IMR-90 (cell line): Measurements from ENCODE around the gene TTC38. TPM values are rescaled to one million over a fixed set of nuclear protein-coding genes. Genes with fewer than 3 reads are reported as not detected.

Source experiments
- ATAC-seq: fragments of 200-7000 bp; cut with Tn5 transposase; 2 replicates; pipeline ENCODE4 v1.9.1; 2020; ENCODE audit warnings: low read depth, mild to moderate bottlenecking, moderate library complexity
- BruUV-seq: library from RNA; stranded (reverse); fragments of 400-500 nt; replicated peaks from 2 replicates; lab custom pipeline; 2021; lab: Mats Ljungman, UMichigan
- CTCF ChIA-PET: fragments of 300-600 bp; formaldehyde crosslinking; extraction: SDS; loops from one replicate; lab custom pipeline; 2021; ENCODE audit warnings: antibody characterized with exemption; lab: Yijun Ruan, JAX
- POLR2A ChIA-PET: fragments of 300-600 bp; sonication (Branson Sonifier 250); formaldehyde crosslinking; loops from one replicate; lab custom pipeline; 2022; ENCODE audit warnings: antibody characterized with exemption; ENCODE audit not compliant: unreplicated experiment; lab: Charles Lee
- DNase-seq: peaks from one replicate; pipeline ENCODE4 v3.0.0; 2013
- H2AFZ ChIP-seq: replicated peaks from 2 replicates; pipeline ENCODE3; 2013; ENCODE audit warnings: low read length, mild to moderate bottlenecking; ENCODE audit not compliant: poor library complexity
- H2AK5ac ChIP-seq: 2 replicates; pipeline ENCODE4 v1.6.1; 2013; ENCODE audit warnings: low read depth, low read length, inconsistent platforms
- H2AK9ac ChIP-seq: replicated peaks from 2 replicates; pipeline ENCODE3; 2013; ENCODE audit warnings: mild to moderate bottlenecking, low read depth, low read length, moderate library complexity; ENCODE audit not compliant: poor library complexity
- H2BK120ac ChIP-seq: 2 replicates; pipeline ENCODE4 v1.6.1; 2013; ENCODE audit warnings: low read depth, low read length, inconsistent platforms
- H2BK15ac ChIP-seq: 3 replicates; pipeline ENCODE4 v1.6.1; 2013; ENCODE audit warnings: low read depth, low read length, inconsistent platforms
- H2BK20ac ChIP-seq: 2 replicates; pipeline ENCODE4 v1.6.1; 2013; ENCODE audit warnings: low read depth, mild to moderate bottlenecking, inconsistent platforms, low read length, moderate library complexity
- H2BK5ac ChIP-seq: 2 replicates; pipeline ENCODE4 v1.6.1; 2013; ENCODE audit warnings: mild to moderate bottlenecking, low read depth, low read length, inconsistent platforms; ENCODE audit not compliant: poor library complexity, severe bottlenecking
- H3K14ac ChIP-seq: replicated peaks from 2 replicates; pipeline ENCODE4 v1.6.1; 2013; ENCODE audit warnings: low read depth, low read length, inconsistent platforms
- H3K18ac ChIP-seq: 2 replicates; pipeline ENCODE4 v1.6.1; 2013; ENCODE audit warnings: low read depth, low read length, control low read depth
- H3K23ac ChIP-seq: 2 replicates; pipeline ENCODE4 v1.6.1; 2013; ENCODE audit warnings: low read depth, low read length, inconsistent platforms
- H3K27ac ChIP-seq: 2 replicates; pipeline ENCODE4 v1.5.1; 2013; ENCODE audit warnings: mild to moderate bottlenecking, control low read depth, low read length; ENCODE audit not compliant: insufficient read depth
- H3K27me3 ChIP-seq: 2 replicates; pipeline ENCODE4 v1.6.1; 2013; ENCODE audit warnings: low read length; ENCODE audit not compliant: control insufficient read depth, insufficient read depth
- H3K36me3 ChIP-seq: 2 replicates; pipeline ENCODE4 v1.6.1; 2013; ENCODE audit warnings: low read length, mixed read lengths; ENCODE audit not compliant: control insufficient read depth, insufficient read depth
- H3K4ac ChIP-seq: 2 replicates; pipeline ENCODE4 v1.6.1; 2013; ENCODE audit warnings: low read depth, low read length, inconsistent platforms
- H3K4me1 ChIP-seq: 2 replicates; pipeline ENCODE4 v1.6.1; 2013; ENCODE audit warnings: low read length, mixed read lengths; ENCODE audit not compliant: control insufficient read depth, insufficient read depth
- H3K4me2 ChIP-seq: 2 replicates; pipeline ENCODE4 v1.6.1; 2013; ENCODE audit warnings: low read depth, mild to moderate bottlenecking, control low read depth, low read length, moderate library complexity
- H3K4me3 ChIP-seq: 2 replicates; pipeline ENCODE4 v1.5.1; 2013; ENCODE audit warnings: low read depth, mild to moderate bottlenecking, control low read depth, low read length, moderate library complexity; ENCODE audit not compliant: insufficient read depth
- H3K56ac ChIP-seq: 2 replicates; pipeline ENCODE4 v1.6.1; 2013; ENCODE audit warnings: low read length, inconsistent platforms; ENCODE audit not compliant: insufficient read depth; ENCODE audit errors: extremely low read depth
- H3K79me1 ChIP-seq, 2 experiments: 2 replicates each; pipeline ENCODE4 v1.6.1; 2013; ENCODE audit warnings: low read length in 2 of 2, inconsistent platforms in 1 of 2, low read depth in 1 of 2
- H3K9ac ChIP-seq: 2 replicates; pipeline ENCODE4 v1.6.1; 2013; ENCODE audit warnings: low read depth, low read length, control low read depth
- H3K9me1 ChIP-seq: 2 replicates; pipeline ENCODE4 v1.6.1; 2013; ENCODE audit warnings: low read length, inconsistent platforms; ENCODE audit not compliant: insufficient read depth
- H3K9me3 ChIP-seq: 2 replicates; pipeline ENCODE4 v1.6.1; 2013; ENCODE audit warnings: low read length; ENCODE audit not compliant: control insufficient read depth, insufficient read depth
- H4K20me1 ChIP-seq: 2 replicates; pipeline ENCODE4 v1.6.1; 2013; ENCODE audit warnings: low read length, inconsistent platforms; ENCODE audit not compliant: insufficient read depth
- H4K5ac ChIP-seq: 2 replicates; pipeline ENCODE4 v1.6.1; 2013; ENCODE audit warnings: mild to moderate bottlenecking, low read depth, low read length, control low read depth
- H4K8ac ChIP-seq, 2 experiments: 2 replicates each; pipeline ENCODE4 v1.6.1; 2013; ENCODE audit warnings: low read depth in 2 of 2, low read length in 2 of 2, control low read depth in 1 of 2, inconsistent platforms in 1 of 2
- H4K91ac ChIP-seq: 2 replicates; pipeline ENCODE4 v1.6.1; 2013; ENCODE audit warnings: low read depth, low read length, inconsistent platforms; ENCODE audit not compliant: insufficient read depth
- BHLHE40 ChIP-seq: fragments of 150-350 bp; IDR thresholded peaks from 2 replicates; pipeline ENCODE4 v1.6.1; 2016; ENCODE audit warnings: mild to moderate bottlenecking, low read depth, low read length
- CEBPB ChIP-seq: IDR thresholded peaks from 2 replicates; pipeline ENCODE4 v1.6.1; 2012; ENCODE audit warnings: low read depth, low read length, improper control_type of control experiment
- CHD1 ChIP-seq: IDR thresholded peaks from 2 replicates; pipeline ENCODE4 v1.6.1; 2012; ENCODE audit warnings: low read depth, low read length, improper control_type of control experiment
- CTCF ChIP-seq: conservative IDR thresholded peaks from 2 replicates; pipeline ENCODE4 v1.5.1; 2012; ENCODE audit warnings: mild to moderate bottlenecking, low read depth, low read length, improper control_type of control experiment
- ELK1 ChIP-seq: fragments of 150-350 bp; IDR thresholded peaks from 2 replicates; pipeline ENCODE4 v1.6.1; 2016; ENCODE audit warnings: low read depth, mild to moderate bottlenecking, low read length, moderate library complexity, borderline replicate concordance
- FOS ChIP-seq: fragments of 150-350 bp; IDR thresholded peaks from 2 replicates; pipeline ENCODE4 v1.6.1; 2016; ENCODE audit warnings: low read depth, low read length
- MAFK ChIP-seq: IDR thresholded peaks from 2 replicates; pipeline ENCODE4 v1.6.1; 2012; ENCODE audit warnings: low read depth, low read length, improper control_type of control experiment
- MAZ ChIP-seq: IDR thresholded peaks from 2 replicates; pipeline ENCODE4 v1.6.1; 2012; ENCODE audit warnings: low read depth, mild to moderate bottlenecking, low read length, improper control_type of control experiment, moderate library complexity, borderline replicate concordance
- MXI1 ChIP-seq: IDR thresholded peaks from 2 replicates; pipeline ENCODE4 v1.6.1; 2012; ENCODE audit warnings: low read depth, mild to moderate bottlenecking, low read length, moderate library complexity, borderline replicate concordance
- NFE2L2 ChIP-seq: fragments of 150-350 bp; IDR thresholded peaks from 2 replicates; pipeline ENCODE4 v1.6.1; 2016; ENCODE audit warnings: low read depth, mild to moderate bottlenecking, low read length
- POLR2A ChIP-seq: IDR thresholded peaks from 2 replicates; pipeline ENCODE4 v1.6.1; 2012; ENCODE audit warnings: mild to moderate bottlenecking, low read depth, low read length
- RAD21 ChIP-seq: IDR thresholded peaks from 2 replicates; pipeline ENCODE4 v1.6.1; 2012; ENCODE audit warnings: low read length, improper control_type of control experiment
- RCOR1 ChIP-seq: IDR thresholded peaks from 2 replicates; pipeline ENCODE4 v1.6.1; 2012; ENCODE audit warnings: mild to moderate bottlenecking, low read length, improper control_type of control experiment; ENCODE audit not compliant: insufficient replicate concordance
- RFX5 ChIP-seq: IDR thresholded peaks from 2 replicates; pipeline ENCODE4 v1.8.0; 2012; ENCODE audit warnings: low read depth, mild to moderate bottlenecking, low read length, moderate library complexity
- SMC3 ChIP-seq: fragments of 150-350 bp; IDR thresholded peaks from 2 replicates; pipeline ENCODE4 v1.6.1; 2016; ENCODE audit warnings: low read depth, mild to moderate bottlenecking, antibody characterized with exemption, low read length, moderate library complexity
- USF2 ChIP-seq: fragments of 150-350 bp; IDR thresholded peaks from 2 replicates; pipeline ENCODE4 v1.6.1; 2017; ENCODE audit warnings: mild to moderate bottlenecking, antibody characterized with exemption, low read length, low read depth
- WGBS, 2 experiments: methylation state at CpG; one replicate each; pipeline versions ENCODE4 v1.1.5 to v1.1.7; 2013; ENCODE audit warnings: missing lambda C conversion rate in 2 of 2; ENCODE audit not compliant: insufficient read length in 1 of 2; ENCODE audit errors: extremely low coverage in 2 of 2; 5-methylcytosine and 5-hydroxymethylcytosine counted together
- dilution Hi-C: fragments of 300-500 bp; cut with HindIII; formaldehyde crosslinking; loops from one replicate; pipeline ENCODE4 v1.14.3; 2018; ENCODE audit warnings: low sequenced_read_pairs; ENCODE audit not compliant: unreplicated experiment
- in situ Hi-C: fragments of 300-500 bp; cut with MboI; formaldehyde crosslinking; loops from 3 replicates; pipeline ENCODE4 v1.14.3; 2019; ENCODE audit warnings: low sequenced_read_pairs, inconsistent platforms, mixed read lengths
- intact Hi-C: fragments of 100-400 bp; cut with micrococcal nuclease; formaldehyde crosslinking; loops from 2 replicates; pipeline ENCODE4 v1.10.0; 2022
- polyA plus RNA-seq, 3 experiments: library from polyadenylated mRNA; depleted of rRNA; stranded (reverse); fragments of >200 nt; gene quantifications; 2 replicates each; pipeline ENCODE4 v1.2.3, GENCODE V29; 2012; ENCODE audit warnings: low replicate concordance in 1 of 3
- total RNA-seq: library from RNA; depleted of rRNA; stranded (reverse); fragments of >200 nt; gene quantifications from 2 replicates; pipeline ENCODE4 v1.2.3, GENCODE V29; 2012

Gene TTC38
- total and polyA plus RNA-seq, 2 of the 4 experiments (the other 2 are of a cell fraction): 43.6 to 52.3 TPM

DNA sequence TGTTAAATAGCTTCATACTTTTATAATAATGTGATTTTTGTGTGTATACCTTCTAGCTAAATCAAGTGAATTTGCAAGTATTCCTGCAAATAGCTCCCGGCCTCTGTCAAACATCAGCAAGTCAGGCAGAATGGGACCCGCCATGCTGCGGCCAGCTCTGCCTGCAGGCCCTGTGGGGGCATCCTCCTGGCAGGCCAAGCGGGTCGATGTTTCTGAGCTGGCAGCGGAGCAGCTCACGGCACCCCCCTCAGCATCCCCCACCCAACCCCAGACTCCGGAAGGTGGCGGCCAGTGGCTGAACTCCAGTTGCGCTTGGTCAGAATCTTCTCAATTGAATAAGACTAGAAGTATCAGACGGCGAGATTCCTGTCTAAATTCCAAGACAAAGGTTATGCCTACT lies 48.2 kb downstream of the TTC38 start:
- no peak for TF ChIP-seq RFX5
- no peak for TF ChIP-seq SMC3
- no peak for TF ChIP-seq FOS
- no peak for TF ChIP-seq POLR2A
- no peak for TF ChIP-seq BHLHE40
- no peak for TF ChIP-seq USF2
- no peak for TF ChIP-seq NFE2L2
- no peak for TF ChIP-seq RCOR1
- no peak for TF ChIP-seq ELK1
- TF ChIP-seq MAFK: no peak
- no peak for TF ChIP-seq CHD1
- no peak for TF ChIP-seq CEBPB
- no peak for TF ChIP-seq RAD21
- TF ChIP-seq MXI1: no peak
- no peak for TF ChIP-seq CTCF
- TF ChIP-seq MAZ: no peak
- H3K9ac ChIP-seq: no peak overlapping the region
- H3K4me3 ChIP-seq: no peak overlapping the region
- H3K4me2 ChIP-seq: no peak overlapping the region
- no TSS peak for BruUV-seq
- H3K36me3 ChIP-seq: peaks cover 12% of the 10 kb centered on the region
- no peak overlapping the region for H3K14ac ChIP-seq
- no peaks in the 10 kb centered on the region for H3K9me1 ChIP-seq
- CTCF ChIA-PET: interaction anchor here (0.7 to 1.2 kb wide), 3 partner anchors 52 to 195 kb away, joined by 3 to 5 read pairs (median 3); no protein-coding TSS in a partner anchor
- no peak overlapping the region for H4K8ac ChIP-seq
- no peak overlapping the region for H3K4ac ChIP-seq
- H2BK5ac ChIP-seq: no peak overlapping the region
- intact Hi-C loops (no loop called here), in situ Hi-C loops (no loop called here), dilution Hi-C loops (no loop called here)
- ATAC-seq (no peak), DNase-seq (no peak)
- H3K79me1 ChIP-seq: peaks cover 32 to 37% of the 10 kb centered on the region in 2 experiments
- POLR2A ChIA-PET: no interaction called here
- H2AK5ac ChIP-seq: no peak overlapping the region
- H3K9me3 ChIP-seq: no peaks in the 10 kb centered on the region
- H4K5ac ChIP-seq: no peak overlapping the region
- H4K91ac ChIP-seq: no peak overlapping the region
- no peak overlapping the region for H2BK15ac ChIP-seq
- H3K23ac ChIP-seq: no peak overlapping the region
- WGBS, 2 experiments: no CpG with 5 or more reads among the region's 12 CpGs
- H2BK20ac ChIP-seq: no peak overlapping the region
- H2BK120ac ChIP-seq: no peak overlapping the region
- no peaks in the 10 kb centered on the region; the same call in 1 of the 2 replicates for H4K20me1 ChIP-seq
- H3K27me3 ChIP-seq: no peaks in the 10 kb centered on the region
- H3K56ac ChIP-seq: no peak overlapping the region
- H3K27ac ChIP-seq: no peak overlapping the region
- no peak overlapping the region for H2AFZ ChIP-seq
- H2AK9ac ChIP-seq: no peak overlapping the region
- no peak overlapping the region for H3K18ac ChIP-seq
- H3K4me1 ChIP-seq: no peaks in the 10 kb centered on the region
